Mesenchymal stem cell (in vitro differentiated cells and primary cell): ENCODE results near the gene ACTR6.

Source experiments
- DNase-seq: peaks from one replicate; pipeline ENCODE4 v3.0.0-alpha.2; 2013
- H2AFZ ChIP-seq: one replicate; pipeline ENCODE4 v1.6.1; 2013; ENCODE audit warnings: low read depth, mild to moderate bottlenecking, control low read depth, inconsistent platforms, low read length, moderate library complexity
- H2AK5ac ChIP-seq: 2 replicates; pipeline ENCODE4 v1.6.1; 2013; ENCODE audit warnings: low read length, moderate library complexity, mild to moderate bottlenecking, inconsistent platforms; ENCODE audit not compliant: severe bottlenecking
- H2BK120ac ChIP-seq: one replicate; pipeline ENCODE4 v1.6.1; 2013; ENCODE audit warnings: low read depth, mild to moderate bottlenecking, inconsistent platforms, low read length, moderate library complexity
- H2BK12ac ChIP-seq, 2 experiments: one replicate each; pipeline ENCODE4 v1.6.1; 2013; ENCODE audit warnings: inconsistent platforms in 2 of 2, low read length in 2 of 2, mild to moderate bottlenecking in 2 of 2, moderate library complexity in 2 of 2, control low read depth in 1 of 2
- H2BK15ac ChIP-seq: one replicate; pipeline ENCODE4 v1.6.1; 2013; ENCODE audit warnings: mild to moderate bottlenecking, low read depth, inconsistent platforms; ENCODE audit not compliant: poor library complexity, severe bottlenecking
- H2BK5ac ChIP-seq: 2 replicates; pipeline ENCODE4 v1.6.1; 2013; ENCODE audit warnings: low read depth, mild to moderate bottlenecking, low read length, control low read depth, inconsistent platforms; ENCODE audit not compliant: poor library complexity, severe bottlenecking
- H3K14ac ChIP-seq, 2 experiments: one replicate each; pipeline ENCODE4 v1.6.1; 2013; ENCODE audit warnings: inconsistent platforms in 2 of 2, low read length in 2 of 2, control low read depth in 1 of 2, mild to moderate bottlenecking in 1 of 2, moderate library complexity in 1 of 2
- H3K18ac ChIP-seq, 2 experiments: one replicate each; pipeline ENCODE4 v1.6.1; 2013; ENCODE audit warnings: inconsistent platforms in 2 of 2, low read length in 2 of 2, control low read depth in 1 of 2, low read depth in 1 of 2, mild to moderate bottlenecking in 1 of 2
- H3K23ac ChIP-seq, 2 experiments: one replicate each; pipeline ENCODE4 v1.6.1; 2013; ENCODE audit warnings: inconsistent platforms in 2 of 2, low read length in 2 of 2, mild to moderate bottlenecking in 2 of 2, moderate library complexity in 2 of 2, control low read depth in 1 of 2
- H3K27ac ChIP-seq: 2 replicates; pipeline ENCODE4 v1.5.1; 2013; ENCODE audit warnings: mild to moderate bottlenecking, moderate library complexity, low read length, control low read depth, inconsistent platforms; ENCODE audit not compliant: poor library complexity, severe bottlenecking
- H3K27me3 ChIP-seq, 2 experiments: 2 replicates each; pipeline versions ENCODE4 v1.6.1 to v1.7.0; 2013; ENCODE audit warnings: low read length in 2 of 2, mild to moderate bottlenecking in 2 of 2, moderate library complexity in 2 of 2, control low read depth in 1 of 2, inconsistent platforms in 1 of 2; ENCODE audit not compliant: control insufficient read depth in 1 of 2, insufficient read depth in 1 of 2
- H3K36me3 ChIP-seq, 2 experiments: 2 replicates each; pipeline versions ENCODE4 v1.6.1 to v1.7.0; 2013; ENCODE audit warnings: low read length in 2 of 2, control low read depth in 1 of 2, inconsistent platforms in 1 of 2, low read depth in 1 of 2, mild to moderate bottlenecking in 1 of 2; ENCODE audit not compliant: insufficient read depth in 2 of 2, control insufficient read depth in 1 of 2
- H3K4ac ChIP-seq, 2 experiments: one replicate each; pipeline ENCODE4 v1.6.1; 2013; ENCODE audit warnings: inconsistent platforms in 2 of 2, low read length in 2 of 2, mild to moderate bottlenecking in 2 of 2, moderate library complexity in 2 of 2, control low read depth in 1 of 2, low read depth in 1 of 2
- H3K4me1 ChIP-seq: 2 replicates; pipeline ENCODE4 v1.6.1; 2013; ENCODE audit warnings: low read depth, low read length, control low read depth; ENCODE audit not compliant: control insufficient read depth, insufficient read depth
- H3K4me2 ChIP-seq: 2 replicates; pipeline ENCODE4 v1.6.1; 2013; ENCODE audit warnings: low read length, mild to moderate bottlenecking, inconsistent platforms; ENCODE audit not compliant: poor library complexity, severe bottlenecking
- H3K4me3 ChIP-seq, 2 experiments: 2 replicates each; pipeline versions ENCODE4 v1.5.1 to v1.7.0; 2013; ENCODE audit warnings: low read length in 2 of 2, mild to moderate bottlenecking in 2 of 2, control low read depth in 1 of 2, low read depth in 1 of 2; ENCODE audit not compliant: insufficient read depth in 1 of 2
- H3K79me1 ChIP-seq: replicated peaks from 2 replicates; pipeline ENCODE4 v1.6.1; 2013; ENCODE audit warnings: mild to moderate bottlenecking, control low read depth, low read length, inconsistent platforms; ENCODE audit not compliant: poor library complexity, severe bottlenecking
- H3K9ac ChIP-seq: 2 replicates; pipeline ENCODE4 v1.7.0; 2013; ENCODE audit warnings: mild to moderate bottlenecking, low read length, moderate library complexity
- H3K9me3 ChIP-seq: 2 replicates; pipeline ENCODE4 v1.7.0; 2013; ENCODE audit warnings: mild to moderate bottlenecking, low read length; ENCODE audit not compliant: control insufficient read depth
- H4K8ac ChIP-seq: one replicate; pipeline ENCODE4 v1.6.1; 2013; ENCODE audit warnings: inconsistent platforms, mild to moderate bottlenecking, low read length, moderate library complexity
- H4K91ac ChIP-seq: one replicate; pipeline ENCODE4 v1.6.1; 2013; ENCODE audit warnings: mild to moderate bottlenecking, low read length, inconsistent platforms
- WGBS: methylation state at CpG from one replicate; pipeline ENCODE4 v1.1.7; 2013; ENCODE audit warnings: mixed read lengths; 5-methylcytosine and 5-hydroxymethylcytosine counted together

The ACTR6 gene

DNA sequence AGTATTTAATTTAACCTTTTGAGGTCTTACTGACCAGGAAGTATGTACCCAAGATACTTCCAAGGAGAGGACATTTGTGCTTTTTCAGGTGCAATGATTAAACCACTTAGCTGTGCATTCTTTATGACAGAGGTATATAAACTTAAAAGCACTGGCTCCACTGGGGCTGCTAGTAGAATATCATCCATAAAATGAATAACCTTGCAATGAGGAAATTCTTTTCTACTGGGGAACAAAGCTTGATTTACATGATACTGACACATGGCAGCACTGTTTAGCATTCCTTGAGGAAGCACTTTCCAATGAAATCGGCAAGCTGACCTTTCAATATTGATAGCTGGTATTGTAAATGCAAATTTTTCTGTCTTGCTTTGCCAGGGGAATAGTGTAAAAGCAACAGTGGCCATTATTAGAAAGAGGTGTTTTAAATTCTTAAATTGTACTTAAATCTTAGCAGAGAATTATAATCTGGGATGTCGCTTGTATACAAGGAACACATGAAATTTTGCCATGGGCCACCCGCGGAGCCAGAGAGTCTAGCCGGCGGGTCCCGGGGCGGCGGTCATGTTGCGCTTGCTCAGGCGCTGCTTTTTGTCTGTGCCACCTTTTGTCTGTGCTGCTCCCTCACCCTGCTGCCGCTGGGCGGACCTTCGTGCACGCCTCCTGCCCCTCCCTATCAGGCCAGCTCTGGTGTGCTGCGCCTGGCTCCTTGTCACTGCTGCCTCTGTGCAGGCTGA is 37.0 kb upstream of the ACTR6 start:
- Histone ChIP-seq H3K4ac (no peak overlapping the region), H4K8ac (no peak overlapping the region), H3K27ac (no peak overlapping the region), H2BK12ac (no peak overlapping the region), H2BK5ac (no peak overlapping the region), H3K4me2 (peak overlapping the region; percentile 76), H3K4me3 (peak overlapping the region; percentile 28 to 61), H4K91ac (no peak overlapping the region), H3K9me3 (no peaks in the 10 kb centered on the region), H2AK5ac (no peak overlapping the region), H3K36me3 (no peaks in the 10 kb centered on the region), H3K4me1 (peaks cover 2% of the 10 kb centered on the region), H2BK120ac (no peak overlapping the region), H3K23ac (no peak overlapping the region), H2BK15ac (no peak overlapping the region), H3K79me1 (no peaks in the 10 kb centered on the region), H3K14ac (no peak overlapping the region), H3K9ac (peak overlapping the region; percentile 73), H3K18ac (peak overlapping the region in 1 of 2 experiments; percentile 44), H2AFZ (peak overlapping the region; percentile 60), H3K27me3 (no peaks in the 10 kb centered on the region)
- peak; percentile 57 for DNase-seq
- WGBS: 6% methylated on average over 16 of the region's 16 CpGs

DNA sequence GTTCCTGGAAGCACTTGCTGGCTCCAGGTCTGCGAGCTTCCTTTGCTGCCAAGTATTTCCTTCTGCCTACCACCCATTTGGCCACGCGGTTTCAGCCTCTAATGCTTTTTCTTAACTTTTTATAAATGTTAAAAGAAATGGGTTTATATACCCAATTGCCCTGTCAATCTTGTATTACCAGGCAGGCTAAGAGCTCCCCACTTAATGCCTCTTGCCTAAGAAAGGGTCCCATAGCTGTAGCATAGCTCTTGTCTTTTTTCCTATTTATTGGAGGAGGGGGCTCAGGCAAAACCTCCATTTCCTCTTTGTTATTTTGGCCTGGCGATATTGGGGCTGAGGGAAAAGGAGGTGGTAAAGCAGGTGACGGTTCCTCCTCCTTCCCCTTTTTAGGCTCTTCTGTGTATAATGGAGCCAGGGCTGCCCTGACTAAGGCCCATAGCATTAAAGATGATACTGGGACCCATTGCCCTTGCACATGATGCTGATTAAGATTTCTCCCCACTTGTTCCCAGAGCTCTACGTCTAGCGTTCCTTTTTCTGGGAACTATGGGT is 36.4 kb upstream of the ACTR6 start:
- Histone ChIP-seq H3K4ac (no peak overlapping the region), H2BK15ac (no peak overlapping the region), H2BK5ac (no peak overlapping the region), H2BK12ac (no peak overlapping the region), H3K27ac (no peak overlapping the region), H3K14ac (no peak overlapping the region), H2BK120ac (no peak overlapping the region), H3K4me1 (peaks cover 2% of the 10 kb centered on the region), H2AFZ (peak overlapping the region; percentile 60), H3K9ac (peak overlapping the region; percentile 73), H4K8ac (no peak overlapping the region), H3K36me3 (no peaks in the 10 kb centered on the region), H3K4me2 (peak overlapping the region; percentile 76), H3K79me1 (no peaks in the 10 kb centered on the region), H3K4me3 (peak overlapping the region; percentile 28 to 61), H2AK5ac (no peak overlapping the region), H3K27me3 (no peaks in the 10 kb centered on the region), H3K23ac (no peak overlapping the region), H3K9me3 (no peaks in the 10 kb centered on the region), H4K91ac (no peak overlapping the region), H3K18ac (peak overlapping the region in 1 of 2 experiments; percentile 44)
- no peak for DNase-seq
- 77% methylated on average over 5 of the region's 7 CpGs for WGBS

DNA sequence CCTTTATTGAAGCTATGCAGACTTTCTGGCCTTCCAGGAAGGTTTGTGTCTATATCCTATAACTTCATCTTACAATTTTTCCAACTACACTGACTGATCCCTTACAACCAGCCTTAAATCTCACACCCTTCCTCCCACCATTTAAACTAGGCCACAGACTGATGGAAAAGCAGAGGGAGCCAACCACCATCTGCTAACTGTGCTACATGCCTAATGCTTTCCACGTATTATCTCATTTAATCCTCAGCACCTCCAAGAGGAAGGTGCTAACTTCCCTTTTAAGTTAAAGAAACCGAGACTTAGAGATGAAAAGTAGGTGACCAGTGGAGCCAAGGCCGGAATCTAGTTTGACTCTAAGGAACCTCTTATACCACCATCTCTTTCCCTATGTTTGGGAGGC is 35.3 kb upstream of the ACTR6 start:
- H2BK15ac ChIP-seq: no peak overlapping the region
- H4K8ac ChIP-seq: no peak overlapping the region
- no peak overlapping the region for H3K4me3 ChIP-seq
- H2BK12ac ChIP-seq: no peak overlapping the region
- no peak overlapping the region for H2BK5ac ChIP-seq
- no peaks in the 10 kb centered on the region for H3K27me3 ChIP-seq
- no peaks in the 10 kb centered on the region for H3K9me3 ChIP-seq
- 77% methylated on average over 3 of the region's 3 CpGs for WGBS
- DNase-seq: no peak
- no peak overlapping the region for H4K91ac ChIP-seq
- H3K4me2 ChIP-seq: no peak overlapping the region
- no peak overlapping the region for H2AFZ ChIP-seq
- no peak overlapping the region for H3K4ac ChIP-seq
- H2BK120ac ChIP-seq: no peak overlapping the region
- H3K4me1 ChIP-seq: peaks cover 2% of the 10 kb centered on the region
- no peak overlapping the region for H3K23ac ChIP-seq
- no peaks in the 10 kb centered on the region for H3K79me1 ChIP-seq
- peaks cover 0 to 2% of the 10 kb centered on the region in 2 experiments for H3K36me3 ChIP-seq
- H3K18ac ChIP-seq: no peak overlapping the region
- no peak overlapping the region for H3K14ac ChIP-seq
- no peak overlapping the region for H3K27ac ChIP-seq
- H2AK5ac ChIP-seq: no peak overlapping the region
- no peak overlapping the region for H3K9ac ChIP-seq

DNA sequence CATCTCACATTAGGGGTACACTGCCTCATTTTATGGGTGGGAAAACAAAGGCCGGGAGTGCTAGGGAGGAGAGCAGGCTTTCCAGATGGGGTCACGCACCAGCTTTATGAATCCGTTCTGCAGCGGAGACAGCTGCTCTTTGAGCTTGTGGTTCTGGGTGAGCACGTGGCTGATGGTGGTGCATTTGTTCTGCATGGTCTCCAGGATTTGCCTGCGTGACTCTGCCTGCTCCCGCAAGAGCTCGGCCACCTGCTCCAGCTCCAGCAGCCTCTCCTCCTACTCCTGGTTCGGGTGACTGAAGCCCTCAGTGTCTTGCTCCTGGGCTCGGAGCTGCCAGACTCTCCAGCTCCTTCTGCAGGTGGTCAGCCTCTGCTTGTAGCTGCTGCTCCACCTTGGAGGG is 34.4 kb upstream of the ACTR6 start:
- Histone ChIP-seq H2BK12ac (no peak overlapping the region), H3K36me3 (peaks cover 0 to 2% of the 10 kb centered on the region in 2 experiments), H3K4me2 (no peak overlapping the region), H3K4me1 (peaks cover 2% of the 10 kb centered on the region), H3K27ac (no peak overlapping the region), H3K9me3 (no peaks in the 10 kb centered on the region), H3K4ac (no peak overlapping the region), H3K23ac (no peak overlapping the region), H2BK15ac (no peak overlapping the region), H2BK120ac (no peak overlapping the region), H3K9ac (no peak overlapping the region), H3K18ac (no peak overlapping the region), H3K14ac (no peak overlapping the region), H2AK5ac (no peak overlapping the region), H2AFZ (no peak overlapping the region), H3K79me1 (no peaks in the 10 kb centered on the region), H2BK5ac (no peak overlapping the region), H4K91ac (no peak overlapping the region), H3K27me3 (no peaks in the 10 kb centered on the region), H3K4me3 (no peak overlapping the region), H4K8ac (no peak overlapping the region)
- WGBS: 95% methylated on average over 7 of the region's 10 CpGs
- no peak for DNase-seq
